Endothelial cell of umbilical vein (primary cell): Measurements from ENCODE around the gene NR3C1. TPM values are rescaled to one million over a fixed set of nuclear protein-coding genes. Genes with fewer than 3 reads are reported as not detected.
"Not testable (repeated sequence)": the region's sequence is repeated elsewhere in the genome, so short reads cannot be mapped to it uniquely, and the experiment has no call there.

Experiments used
- BruUV-seq: library from RNA; stranded (reverse); fragments of 400-500 nt; replicated peaks from 2 replicates; lab custom pipeline; 2021; lab: Mats Ljungman, UMichigan
- CTCF ChIA-PET: fragments of 300-600, 350-600 bp; sonication (Branson Sonifier 250); formaldehyde crosslinking; loops from one replicate; lab custom pipeline; 2021; ENCODE audit warnings: antibody characterized with exemption, inconsistent platforms; lab: Charles Lee
- POLR2A ChIA-PET: fragments of 300-600, 350-600 bp; sonication (Branson Sonifier 250); formaldehyde crosslinking; loops from one replicate; lab custom pipeline; 2021; ENCODE audit warnings: antibody characterized with exemption, inconsistent platforms; lab: Charles Lee
- DNase-seq: peaks from one replicate; pipeline ENCODE4 v3.0.0-alpha.2; 2011; ENCODE audit warnings: low read depth, low spot score
- FAIRE-seq: peaks from 2 replicates; lab custom pipeline; 2011; peaks lifted over from hg19 to GRCh38; lab: Jason Lieb, UNC
- H2AFZ ChIP-seq: 2 replicates; pipeline ENCODE4 v1.6.0; 2012; ENCODE audit warnings: low read depth, low read length, control low read depth, inconsistent platforms
- H3K27ac ChIP-seq: 2 replicates; pipeline ENCODE4 v1.5.1; 2011; ENCODE audit warnings: low read depth, mild to moderate bottlenecking, control low read depth, low read length, moderate library complexity; ENCODE audit not compliant: insufficient read depth
- H3K27me3 ChIP-seq, 2 experiments: 2 replicates each; pipeline versions ENCODE4 v1.6.0 to v1.6.1; 2011; ENCODE audit warnings: low read length in 2 of 2, mixed read lengths in 1 of 2; ENCODE audit not compliant: control insufficient read depth in 2 of 2, insufficient read depth in 2 of 2
- H3K36me3 ChIP-seq, 2 experiments: 2 replicates in 1 of 2; 3 replicates in 1 of 2; pipeline ENCODE4 v1.5.1; 2011; ENCODE audit warnings: low read length in 2 of 2, mild to moderate bottlenecking in 1 of 2, moderate library complexity in 1 of 2; ENCODE audit not compliant: control insufficient read depth in 2 of 2, insufficient read depth in 2 of 2; ENCODE audit errors: extremely low read depth in 1 of 2
- H3K4me1 ChIP-seq: 3 replicates; pipeline ENCODE4 v1.5.1; 2011; ENCODE audit warnings: mild to moderate bottlenecking, low read length; ENCODE audit not compliant: control insufficient read depth, insufficient read depth; ENCODE audit errors: extremely low read depth
- H3K4me2 ChIP-seq: 2 replicates; pipeline ENCODE4 v1.6.1; 2011; ENCODE audit warnings: low read length, control low read depth, mixed read lengths; ENCODE audit not compliant: insufficient read depth
- H3K4me3 ChIP-seq, 3 experiments: fragments of 200-600 bp in 1 of 3; sonication (generic), shearing (Covaris generic) in 1 of 3; replicated peaks in 1 of 3; 2 replicates each; pipeline ENCODE4 v1.5.1; 2011 to 2016; ENCODE audit warnings: control low read depth in 3 of 3, low read length in 3 of 3, mild to moderate bottlenecking in 2 of 3, inconsistent platforms in 1 of 3, low read depth in 1 of 3, moderate library complexity in 1 of 3; ENCODE audit not compliant: insufficient read depth in 1 of 3
- H3K79me2 ChIP-seq: 2 replicates; pipeline ENCODE4 v1.6.0; 2012; ENCODE audit warnings: low read length, inconsistent platforms; ENCODE audit not compliant: control insufficient read depth, insufficient read depth
- H3K9ac ChIP-seq: replicated peaks from 2 replicates; pipeline ENCODE3; 2011; ENCODE audit warnings: low read length, control low read depth; ENCODE audit not compliant: insufficient read depth; ENCODE audit errors: extremely low read depth
- H3K9me1 ChIP-seq: replicated peaks from 3 replicates; pipeline ENCODE4 v1.6.0; 2011; ENCODE audit warnings: mild to moderate bottlenecking, low read length; ENCODE audit not compliant: control insufficient read depth, insufficient read depth; ENCODE audit errors: extremely low read depth
- H3K9me3 ChIP-seq: replicated peaks from 2 replicates; pipeline ENCODE4 v1.5.1; 2012; ENCODE audit warnings: low read length, inconsistent platforms; ENCODE audit not compliant: control insufficient read depth, insufficient read depth
- H4K20me1 ChIP-seq: replicated peaks from 2 replicates; pipeline ENCODE3; 2011; ENCODE audit warnings: mild to moderate bottlenecking, low read length; ENCODE audit not compliant: control insufficient read depth, insufficient read depth; ENCODE audit errors: extremely low read depth
- dilution Hi-C: fragments of 300-500 bp; cut with MboI; formaldehyde crosslinking; loops from one replicate; pipeline ENCODE4 v1.15.0; 2019; ENCODE audit warnings: low sequenced_read_pairs; ENCODE audit not compliant: extremely low pct_ligation_motif_present
- intact Hi-C: fragments of 100-400 bp; cut with micrococcal nuclease; formaldehyde crosslinking; loops from one replicate; pipeline ENCODE4 v1.10.0; 2022
- polyA plus RNA-seq, 4 experiments: library from polyadenylated mRNA; depleted of rRNA in 3 of 4; stranded (reverse) in 3 of 4; unstranded in 1 of 4; fragments of >200 nt; gene quantifications; 2 replicates each; pipeline versions ENCODE4 v1.2.1 to v1.2.3, GENCODE V29; 2011 to 2012; ENCODE audit warnings: missing spikeins in 1 of 4
- total RNA-seq: library from RNA; stranded (reverse); gene quantifications from 2 replicates; pipeline ENCODE4 v1.2.3, GENCODE V29; 2021

The NR3C1 gene
- total and polyA plus RNA-seq, 2 donors (not counting 3 experiments of a cell fraction or from before 2014, with no cell fraction given): 4.1 to 17.0 TPM

DNA sequence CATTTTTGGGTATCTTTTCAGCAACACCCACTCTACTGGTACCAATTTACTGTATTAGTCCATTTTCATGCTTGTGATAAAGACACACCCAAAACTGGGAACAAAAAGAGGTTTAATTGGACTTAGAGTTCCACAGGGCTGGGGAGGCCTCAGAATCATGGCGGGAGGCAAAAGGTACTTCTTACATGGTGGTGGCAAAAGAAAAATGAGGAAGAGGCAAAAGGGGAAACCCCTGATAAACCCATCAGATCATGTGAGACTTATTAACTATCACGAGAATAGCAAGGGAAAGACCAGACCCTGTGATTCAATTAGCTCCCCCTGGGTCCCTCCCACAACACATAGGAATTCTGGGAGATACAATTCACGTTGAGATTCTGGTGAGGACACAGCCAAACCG is 78.4 kb downstream of the NR3C1 start:
- H3K9me3 ChIP-seq, H3K27me3 ChIP-seq, H3K9me1 ChIP-seq, H3K4me2 ChIP-seq, H3K27ac ChIP-seq, H3K4me3 ChIP-seq, dilution Hi-C loops, DNase-seq, FAIRE-seq, intact Hi-C loops, BruUV-seq, POLR2A ChIA-PET, H3K9ac ChIP-seq, H3K4me1 ChIP-seq, H4K20me1 ChIP-seq, CTCF ChIA-PET, H2AFZ ChIP-seq, H3K36me3 ChIP-seq: not testable (repeated sequence)
- H3K79me2 ChIP-seq: peaks cover 12% of the 10 kb centered on the region

DNA sequence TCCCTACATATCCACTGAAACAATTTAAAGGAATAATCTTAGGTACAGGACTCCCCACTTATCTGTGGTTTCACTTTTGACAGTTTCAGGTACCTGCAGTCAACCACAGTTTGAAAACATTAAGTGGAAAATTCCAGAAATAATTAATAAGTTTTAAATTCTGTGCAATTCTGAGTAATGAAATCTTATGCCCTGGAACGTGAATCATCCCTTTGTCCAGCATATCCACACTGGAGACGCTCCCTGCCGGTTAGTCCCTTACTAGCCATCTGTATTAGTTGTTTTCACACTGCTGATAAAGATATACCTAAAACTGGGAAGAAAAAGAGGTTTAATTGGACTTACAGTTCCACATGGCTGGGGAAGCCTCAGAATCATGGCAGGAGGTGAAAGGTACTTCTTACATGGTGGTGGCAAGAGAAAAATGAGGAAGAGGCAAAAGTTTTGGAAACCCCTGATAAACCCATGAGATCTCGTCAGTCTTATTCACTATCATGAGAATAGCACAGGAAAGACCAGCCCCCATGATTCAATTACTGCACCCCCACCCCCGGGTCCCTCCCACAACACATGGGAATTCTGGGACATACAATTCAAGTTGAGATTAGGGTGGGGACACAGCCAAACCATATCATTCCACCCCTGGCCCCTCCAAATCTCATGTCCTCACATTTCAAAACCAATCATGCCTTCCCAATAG is 80.4 kb downstream of the NR3C1 start:
- H3K27me3 ChIP-seq, H3K36me3 ChIP-seq, DNase-seq, FAIRE-seq, H3K4me1 ChIP-seq, CTCF ChIA-PET, H4K20me1 ChIP-seq, H3K79me2 ChIP-seq, H3K4me2 ChIP-seq, H3K27ac ChIP-seq, H3K9me1 ChIP-seq, intact Hi-C loops, BruUV-seq, dilution Hi-C loops, H3K9ac ChIP-seq, POLR2A ChIA-PET, H3K4me3 ChIP-seq, H2AFZ ChIP-seq, H3K9me3 ChIP-seq: not testable (repeated sequence)
